Activated CD4-positive, CD25-positive, alpha-beta regulatory T cell treated with anti-CD3 and anti-CD28 coated beads, Interleukin-2, amount 50 U/mL, for 72 hours (primary cell): ENCODE measurements around the gene UQCRFS1.
"Not testable (repeated sequence)": the region's sequence is repeated elsewhere in the genome, so short reads cannot be mapped to it uniquely, and the experiment has no call there.

ENCODE experiments used
- DNase-seq: peaks from one replicate; pipeline ENCODE4 v3.0.0; 2021

UQCRFS1 gene

GRCh38 chr19:29212648-29213573 lies at the start of gene UQCRFS1:
Gene UQCRFS1, minus strand, starts transcription at chr19:29213151. Its CDS starts 33 bp downstream, at chr19:29213118.
- peak; percentile 95 for DNase-seq

- no peak for DNase-seq
Measured at GRCh38 chr19:29262085-29262484, 49.1 kb upstream of the UQCRFS1 start.

- peak; percentile 44 for DNase-seq
Measured at GRCh38 chr19:29260477-29261317, 47.7 kb upstream of the UQCRFS1 start.

- DNase-seq: no peak
Measured at GRCh38 chr19:29259867-29260281, 46.9 kb upstream of the UQCRFS1 start.

- no peak for DNase-seq
Measured at GRCh38 chr19:29259153-29259552, 46.2 kb upstream of the UQCRFS1 start.

- no peak for DNase-seq
Measured at GRCh38 chr19:29256516-29256915, 43.6 kb upstream of the UQCRFS1 start.

- no peak for DNase-seq
Measured at GRCh38 chr19:29255912-29256311, 43.0 kb upstream of the UQCRFS1 start.

GRCh38 chr19:29255006-29255405 lies 42.1 kb upstream of the UQCRFS1 start:
- no peak for DNase-seq

- DNase-seq: not testable (repeated sequence)
Measured at GRCh38 chr19:29249798-29250197, 36.8 kb upstream of the UQCRFS1 start.

- no peak for DNase-seq
Measured at GRCh38 chr19:29248332-29248844, 35.4 kb upstream of the UQCRFS1 start.

- no peak for DNase-seq
Measured at GRCh38 chr19:29247872-29248271, 34.9 kb upstream of the UQCRFS1 start.

- DNase-seq: no peak
Measured at GRCh38 chr19:29247471-29247870, 34.5 kb upstream of the UQCRFS1 start.

GRCh38 chr19:29247051-29247450 lies 34.1 kb upstream of the UQCRFS1 start:
- DNase-seq: no peak

- DNase-seq: no peak
Measured at GRCh38 chr19:29245215-29245614, 32.3 kb upstream of the UQCRFS1 start.

GRCh38 chr19:29241324-29241723 lies 28.4 kb upstream of the UQCRFS1 start:
- no peak for DNase-seq

- no peak for DNase-seq
Measured at GRCh38 chr19:29239213-29239776, 26.3 kb upstream of the UQCRFS1 start.

GRCh38 chr19:29233591-29233990 lies 20.6 kb upstream of the UQCRFS1 start:
- DNase-seq: no peak

GRCh38 chr19:29232315-29232852 lies 19.4 kb upstream of the UQCRFS1 start:
- no peak for DNase-seq

GRCh38 chr19:29231306-29231705 lies 18.4 kb upstream of the UQCRFS1 start:
- not testable (repeated sequence) for DNase-seq

- no peak for DNase-seq
Measured at GRCh38 chr19:29217616-29218015, 4.7 kb upstream of the UQCRFS1 start.

- no peak for DNase-seq
Measured at GRCh38 chr19:29216021-29216420, 3.1 kb upstream of the UQCRFS1 start.

- no peak for DNase-seq
Measured at GRCh38 chr19:29215322-29215845, 2.4 kb upstream of the UQCRFS1 start.

- no peak for DNase-seq
Measured at GRCh38 chr19:29214411-29214810, 1.5 kb upstream of the UQCRFS1 start.
